CD8-positive, alpha-beta memory T cell (primary cell): Measurements from ENCODE around the gene CEACAM4. TPM values are rescaled to one million over a fixed set of nuclear protein-coding genes. Genes with fewer than 3 reads are reported as not detected.

Experiments
- CTCF ChIA-PET: fragments of 350-600 bp; sonication (Branson Sonifier 250); formaldehyde crosslinking; loops from one replicate; lab custom pipeline; 2021; ENCODE audit warnings: antibody characterized with exemption; lab: Charles Lee
- POLR2A ChIA-PET: fragments of 350-600 bp; sonication (Branson Sonifier 250); formaldehyde crosslinking; loops from one replicate; lab custom pipeline; 2021; ENCODE audit warnings: antibody characterized with exemption; lab: Charles Lee
- DNase-seq, 5 donors: peaks; one replicate each; pipeline versions ENCODE4 v3.0.0 to v3.0.0-alpha.2; 2020 to 2022; ENCODE audit warnings: mixed read lengths in 1 of 5
- H3K27ac ChIP-seq: one replicate; pipeline ENCODE4 v1.7.0; 2013; ENCODE audit warnings: low read depth, mild to moderate bottlenecking, low read length, moderate library complexity
- H3K27me3 ChIP-seq: 2 replicates; pipeline ENCODE4 v1.7.0; 2013; ENCODE audit warnings: low read length, mild to moderate bottlenecking; ENCODE audit not compliant: insufficient read depth, poor library complexity, severe bottlenecking
- H3K36me3 ChIP-seq: 2 replicates; pipeline ENCODE4 v1.7.0; 2013; ENCODE audit warnings: mild to moderate bottlenecking, low read length, moderate library complexity; ENCODE audit not compliant: insufficient read depth
- H3K4me1 ChIP-seq: 2 replicates; pipeline ENCODE4 v1.7.0; 2013; ENCODE audit warnings: mild to moderate bottlenecking, low read length, moderate library complexity; ENCODE audit not compliant: insufficient read depth
- H3K4me3 ChIP-seq: 2 replicates; pipeline ENCODE4 v1.7.0; 2013; ENCODE audit warnings: mild to moderate bottlenecking, low read length
- H3K9me3 ChIP-seq: 2 replicates; pipeline ENCODE4 v1.7.0; 2013; ENCODE audit warnings: mild to moderate bottlenecking, low read length
- H3K27ac Mint-ChIP-seq, 8 donors: one replicate each; pipeline ENCODE4 v1.8.0; 2020 to 2021; ENCODE audit warnings: mixed read lengths in 8 of 8, mild to moderate bottlenecking in 6 of 8, inconsistent platforms in 3 of 8, moderate library complexity in 3 of 8
- H3K27me3 Mint-ChIP-seq, 2 donors: one replicate each; pipeline ENCODE4 v1.8.0; 2020 to 2021; ENCODE audit warnings: mixed read lengths in 2 of 2, mild to moderate bottlenecking in 1 of 2, moderate library complexity in 1 of 2
- H3K36me3 Mint-ChIP-seq, 3 donors: one replicate each; pipeline ENCODE4 v1.8.0; 2020 to 2021; ENCODE audit warnings: mixed read lengths in 3 of 3, inconsistent platforms in 1 of 3, mild to moderate bottlenecking in 1 of 3
- H3K4me1 Mint-ChIP-seq, 3 donors: one replicate each; pipeline ENCODE4 v1.8.0; 2020 to 2021; ENCODE audit warnings: mixed read lengths in 3 of 3, inconsistent platforms in 1 of 3, mild to moderate bottlenecking in 1 of 3
- H3K4me3 Mint-ChIP-seq, 7 donors: one replicate each; pipeline ENCODE4 v1.8.0; 2020 to 2021; ENCODE audit warnings: mixed read lengths in 7 of 7, mild to moderate bottlenecking in 6 of 7, moderate library complexity in 4 of 7, inconsistent platforms in 2 of 7
- H3K9me3 Mint-ChIP-seq, 5 donors: one replicate each; pipeline ENCODE4 v1.8.0; 2020 to 2022; ENCODE audit warnings: mixed read lengths in 5 of 5, mild to moderate bottlenecking in 3 of 5, moderate library complexity in 2 of 5, inconsistent platforms in 1 of 5
- polyA plus RNA-seq: library from polyadenylated mRNA; unstranded; fragments of 300-500 nt; fragmentation: Illumina TruSeq; gene quantifications from one replicate; pipeline ENCODE4 v1.2.3, GENCODE V29; 2021
- total RNA-seq, 2 experiments: library from RNA; stranded (reverse); gene quantifications; one replicate each; pipeline ENCODE4 v1.2.3, GENCODE V29; 2021

The CEACAM4 gene
- total and polyA plus RNA-seq, 3 experiments from 2014 or later, result not detected

- Mint-ChIP-seq H3K36me3 (peaks cover 0 to 14% (median 0%) of the 10 kb centered on the region in 3 donors), H3K9me3 (peaks cover 0 to 3% (median 0%) of the 10 kb centered on the region in 5 donors), H3K27me3 (peaks cover 38 to 42% of the 10 kb centered on the region in 2 donors), H3K4me3 (no peak overlapping the region), H3K27ac (no peak overlapping the region), H3K4me1 (no peaks in the 10 kb centered on the region)
- Histone ChIP-seq H3K27me3 (no peaks in the 10 kb centered on the region), H3K27ac (no peak overlapping the region), H3K9me3 (no peaks in the 10 kb centered on the region), H3K4me1 (no peaks in the 10 kb centered on the region), H3K36me3 (no peaks in the 10 kb centered on the region), H3K4me3 (no peak overlapping the region)
- no peak for DNase-seq
- CTCF ChIA-PET, result no interaction called here
- POLR2A ChIA-PET, result no interaction called here
These were observed 9.9 kb downstream of the CEACAM4 start for GRCh38 chr19:41616792-41617621.

DNA sequence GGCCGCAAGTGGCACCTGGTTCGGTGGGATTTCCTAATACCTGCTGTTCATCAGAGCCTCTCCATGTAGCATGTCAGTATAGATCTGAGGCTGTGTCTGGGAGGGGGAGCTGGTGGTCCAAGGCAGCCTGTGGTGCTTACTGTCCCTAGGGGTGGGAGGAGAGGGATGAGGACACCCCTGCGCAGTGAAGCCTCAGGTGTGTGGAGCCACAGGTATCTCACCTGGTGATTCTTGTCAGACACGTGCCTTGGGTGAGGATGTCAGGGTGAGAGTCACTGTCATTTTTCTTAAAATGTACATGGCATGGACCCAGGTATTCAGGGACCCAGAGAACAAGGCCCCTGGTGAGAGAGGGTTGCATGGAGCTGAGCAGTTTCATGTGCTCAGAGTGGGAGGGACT lies 11.7 kb downstream of the CEACAM4 start:
- H3K36me3 ChIP-seq, result no peaks in the 10 kb centered on the region
- H3K4me3 ChIP-seq, result no peak overlapping the region
- no peak for DNase-seq
- H3K27ac ChIP-seq, result no peak overlapping the region
- peaks cover 0 to 14% (median 0%) of the 10 kb centered on the region in 3 donors for H3K36me3 Mint-ChIP-seq
- H3K27me3 Mint-ChIP-seq, result peaks cover 34 to 46% of the 10 kb centered on the region in 2 donors
- peaks cover 0 to 3% (median 0%) of the 10 kb centered on the region in 5 donors for H3K9me3 Mint-ChIP-seq
- no peak overlapping the region for H3K4me3 Mint-ChIP-seq
- H3K4me1 Mint-ChIP-seq, result no peaks in the 10 kb centered on the region
- no peaks in the 10 kb centered on the region for H3K27me3 ChIP-seq
- H3K4me1 ChIP-seq, result no peaks in the 10 kb centered on the region
- CTCF ChIA-PET, result no interaction called here
- H3K27ac Mint-ChIP-seq, result peak overlapping the region in 1 of 8 donors; percentile 93
- POLR2A ChIA-PET, result no interaction called here
- H3K9me3 ChIP-seq, result no peaks in the 10 kb centered on the region

- H3K27ac ChIP-seq, result no peak overlapping the region
- Mint-ChIP-seq H3K27me3 (peaks cover 33 to 54% of the 10 kb centered on the region in 2 donors), H3K4me3 (no peak overlapping the region), H3K9me3 (peaks cover 0 to 3% (median 0%) of the 10 kb centered on the region in 5 donors), H3K4me1 (no peaks in the 10 kb centered on the region), H3K27ac (no peak overlapping the region), H3K36me3 (peaks cover 0 to 14% (median 3%) of the 10 kb centered on the region in 3 donors)
- no peak for DNase-seq
- ChIA-PET CTCF (no interaction called here), POLR2A (no interaction called here)
- no peaks in the 10 kb centered on the region for H3K27me3 ChIP-seq
- H3K4me1 ChIP-seq, result no peaks in the 10 kb centered on the region
- no peaks in the 10 kb centered on the region for H3K9me3 ChIP-seq
- no peaks in the 10 kb centered on the region for H3K36me3 ChIP-seq
- H3K4me3 ChIP-seq, result no peak overlapping the region
These were observed 14.4 kb downstream of the CEACAM4 start for GRCh38 chr19:41612483-41612882.

GRCh38 chr19:41610789-41611188 lies 16.1 kb downstream of the CEACAM4 start:
- peaks cover 0 to 3% (median 0%) of the 10 kb centered on the region in 5 donors for H3K9me3 Mint-ChIP-seq

DNA sequence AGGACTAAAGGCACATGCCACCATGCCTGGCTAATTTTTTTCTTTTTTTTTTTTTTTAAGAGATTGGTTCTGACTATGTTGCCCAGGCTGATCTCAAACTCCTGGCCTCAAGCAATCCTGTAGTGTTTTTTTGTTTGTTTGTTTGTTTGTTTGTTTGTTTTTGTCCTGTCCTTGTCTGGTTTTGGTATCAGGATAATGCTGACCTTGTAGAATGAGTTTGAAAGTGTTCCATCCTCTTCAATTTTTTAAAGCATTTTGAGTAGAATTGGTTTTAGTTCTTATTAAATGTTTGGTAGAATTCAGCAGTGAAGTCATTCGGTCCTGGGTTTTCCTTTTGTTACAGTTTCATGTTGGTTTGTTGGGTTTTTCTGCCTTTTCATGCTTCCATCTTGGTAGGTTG lies 19.2 kb downstream of the CEACAM4 start:
- CTCF ChIA-PET, result interaction anchor here (1.0 kb wide), 1 partner anchor 10 kb away, joined by 3 read pairs; no protein-coding TSS in a partner anchor
- H3K4me3 ChIP-seq, result no peak overlapping the region
- POLR2A ChIA-PET, result no interaction called here
- H3K27me3 ChIP-seq, result no peaks in the 10 kb centered on the region
- Mint-ChIP-seq H3K4me3 (no peak overlapping the region), H3K4me1 (no peaks in the 10 kb centered on the region), H3K9me3 (no peaks in the 10 kb centered on the region), H3K27me3 (peaks cover 8 to 23% of the 10 kb centered on the region in 2 donors), H3K36me3 (peaks cover 0 to 3% (median 0%) of the 10 kb centered on the region in 3 donors), H3K27ac (no peak overlapping the region)
- no peaks in the 10 kb centered on the region for H3K36me3 ChIP-seq
- no peak overlapping the region for H3K27ac ChIP-seq
- no peak for DNase-seq
- H3K9me3 ChIP-seq, result no peaks in the 10 kb centered on the region
- no peaks in the 10 kb centered on the region for H3K4me1 ChIP-seq

More at GRCh38 chr19:41610789-41611188, 16.1 kb downstream of the CEACAM4 start:
- Histone ChIP-seq H3K4me1 (no peaks in the 10 kb centered on the region), H3K27me3 (no peaks in the 10 kb centered on the region), H3K4me3 (no peak overlapping the region), H3K36me3 (no peaks in the 10 kb centered on the region), H3K27ac (no peak overlapping the region), H3K9me3 (no peaks in the 10 kb centered on the region)
- no peak overlapping the region for H3K27ac Mint-ChIP-seq
- no peak overlapping the region for H3K4me3 Mint-ChIP-seq
- DNase-seq, result no peak
- POLR2A ChIA-PET, result no interaction called here
- H3K27me3 Mint-ChIP-seq, result peaks cover 25 to 50% of the 10 kb centered on the region in 2 donors
- no peaks in the 10 kb centered on the region for H3K4me1 Mint-ChIP-seq
- H3K36me3 Mint-ChIP-seq, result peaks cover 0 to 14% (median 3%) of the 10 kb centered on the region in 3 donors
- CTCF ChIA-PET, result no interaction called here

- peaks cover 0 to 3% (median 0%) of the 10 kb centered on the region in 3 donors for H3K36me3 Mint-ChIP-seq
- H3K9me3 ChIP-seq, result no peaks in the 10 kb centered on the region
- no peak overlapping the region for H3K4me3 ChIP-seq
- H3K4me1 Mint-ChIP-seq, result no peaks in the 10 kb centered on the region
- H3K27ac Mint-ChIP-seq, result no peak overlapping the region
- H3K4me3 Mint-ChIP-seq, result no peak overlapping the region
- H3K4me1 ChIP-seq, result no peaks in the 10 kb centered on the region
- DNase-seq, result no peak
- no peaks in the 10 kb centered on the region for H3K36me3 ChIP-seq
- POLR2A ChIA-PET, result no interaction called here
- no peaks in the 10 kb centered on the region for H3K9me3 Mint-ChIP-seq
- H3K27me3 Mint-ChIP-seq, result peaks cover 13 to 30% of the 10 kb centered on the region in 2 donors
- CTCF ChIA-PET, result no interaction called here
- H3K27ac ChIP-seq, result no peak overlapping the region
- H3K27me3 ChIP-seq, result no peaks in the 10 kb centered on the region
These were observed 20.5 kb downstream of the CEACAM4 start for GRCh38 chr19:41606215-41606837.

- Histone ChIP-seq H3K27ac (no peak overlapping the region), H3K4me3 (no peak overlapping the region), H3K9me3 (no peaks in the 10 kb centered on the region), H3K27me3 (no peaks in the 10 kb centered on the region), H3K36me3 (no peaks in the 10 kb centered on the region), H3K4me1 (no peaks in the 10 kb centered on the region)
- peaks cover 0 to 3% (median 0%) of the 10 kb centered on the region in 3 donors for H3K36me3 Mint-ChIP-seq
- no peak overlapping the region for H3K4me3 Mint-ChIP-seq
- peaks cover 9 to 27% of the 10 kb centered on the region in 2 donors for H3K27me3 Mint-ChIP-seq
- H3K27ac Mint-ChIP-seq, result peak overlapping the region in 1 of 8 donors; percentile 32
- CTCF ChIA-PET, result interaction anchor here (0.9 to 1.5 kb wide), 2 partner anchors 10 to 11 kb away, joined by 3 to 4 read pairs; no protein-coding TSS in a partner anchor
- POLR2A ChIA-PET, result no interaction called here
- no peaks in the 10 kb centered on the region for H3K4me1 Mint-ChIP-seq
- H3K9me3 Mint-ChIP-seq, result no peaks in the 10 kb centered on the region
- no peak for DNase-seq
These were observed 22.0 kb downstream of the CEACAM4 start for GRCh38 chr19:41604831-41605230.

- H3K27me3 Mint-ChIP-seq, result peaks cover 13 to 38% of the 10 kb centered on the region in 2 donors
- no peak for DNase-seq
- H3K36me3 Mint-ChIP-seq, result peaks cover 0 to 2% (median 0%) of the 10 kb centered on the region in 3 donors
- ChIA-PET CTCF (no interaction called here), POLR2A (no interaction called here)
- no peak overlapping the region for H3K4me3 Mint-ChIP-seq
- Histone ChIP-seq H3K36me3 (no peaks in the 10 kb centered on the region), H3K27me3 (no peaks in the 10 kb centered on the region), H3K27ac (no peak overlapping the region), H3K4me3 (no peak overlapping the region), H3K4me1 (no peaks in the 10 kb centered on the region), H3K9me3 (no peaks in the 10 kb centered on the region)
- peak overlapping the region in 1 of 8 donors; percentile 78 for H3K27ac Mint-ChIP-seq
- peaks cover 3 to 5% (median 3%) of the 10 kb centered on the region in 3 donors for H3K4me1 Mint-ChIP-seq
- no peaks in the 10 kb centered on the region for H3K9me3 Mint-ChIP-seq
These were observed 25.1 kb downstream of the CEACAM4 start for GRCh38 chr19:41601771-41602170.
